GM21367 (cell line): ENCODE measurements around the gene PDX1.

Source experiments
- ATAC-seq: cut with Tn5 transposase; IDR thresholded peaks from one replicate; pipeline ENCODE4 v1.9.1; 2021; ENCODE audit not compliant: unreplicated experiment

The PDX1 gene

DNA sequence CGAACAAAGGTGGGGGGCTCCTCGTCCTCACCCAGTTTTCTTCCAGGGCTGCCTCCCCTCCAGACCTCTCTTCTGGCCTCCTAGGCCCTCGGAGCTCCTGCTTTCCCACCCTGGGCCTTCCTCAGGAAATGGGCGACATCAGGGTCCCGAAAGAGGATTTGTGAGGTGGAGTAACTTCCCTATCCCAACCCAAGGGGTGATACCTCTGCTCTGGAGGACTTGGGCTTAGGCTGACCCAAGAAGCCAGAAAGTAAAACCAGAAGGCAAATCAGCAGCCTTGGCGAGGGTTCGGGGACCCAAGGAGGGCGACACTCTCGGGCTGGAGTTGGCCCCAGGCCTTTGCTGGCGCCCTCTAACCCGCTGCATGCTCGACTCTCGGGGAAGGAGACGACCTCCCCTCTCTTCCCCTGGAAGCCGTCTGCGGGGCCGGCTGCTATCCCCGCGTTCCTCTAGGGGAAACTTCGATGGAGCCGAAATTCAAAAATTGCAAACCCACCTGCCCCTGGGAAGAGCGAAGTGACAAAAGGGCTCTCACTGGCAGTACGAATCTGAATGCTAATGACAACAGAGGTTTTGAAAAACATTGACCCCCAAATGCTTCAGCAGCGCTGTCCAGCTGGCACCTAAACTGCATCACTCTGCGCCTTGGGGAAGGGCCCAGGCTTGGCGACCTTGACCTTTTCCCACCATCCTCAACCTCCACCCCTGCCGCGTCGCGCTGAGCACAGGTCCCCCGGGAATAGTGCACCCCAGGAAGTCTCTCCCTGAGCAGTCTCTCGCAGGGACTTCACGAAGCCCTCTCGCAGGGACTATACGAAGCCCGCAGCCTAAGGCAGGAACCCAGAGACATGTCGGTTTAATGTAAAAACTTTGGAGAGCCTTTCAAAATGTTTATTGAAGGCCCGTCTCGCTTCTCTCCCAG is 2.4 kb downstream of the PDX1 start:
- no peak for ATAC-seq

DNA sequence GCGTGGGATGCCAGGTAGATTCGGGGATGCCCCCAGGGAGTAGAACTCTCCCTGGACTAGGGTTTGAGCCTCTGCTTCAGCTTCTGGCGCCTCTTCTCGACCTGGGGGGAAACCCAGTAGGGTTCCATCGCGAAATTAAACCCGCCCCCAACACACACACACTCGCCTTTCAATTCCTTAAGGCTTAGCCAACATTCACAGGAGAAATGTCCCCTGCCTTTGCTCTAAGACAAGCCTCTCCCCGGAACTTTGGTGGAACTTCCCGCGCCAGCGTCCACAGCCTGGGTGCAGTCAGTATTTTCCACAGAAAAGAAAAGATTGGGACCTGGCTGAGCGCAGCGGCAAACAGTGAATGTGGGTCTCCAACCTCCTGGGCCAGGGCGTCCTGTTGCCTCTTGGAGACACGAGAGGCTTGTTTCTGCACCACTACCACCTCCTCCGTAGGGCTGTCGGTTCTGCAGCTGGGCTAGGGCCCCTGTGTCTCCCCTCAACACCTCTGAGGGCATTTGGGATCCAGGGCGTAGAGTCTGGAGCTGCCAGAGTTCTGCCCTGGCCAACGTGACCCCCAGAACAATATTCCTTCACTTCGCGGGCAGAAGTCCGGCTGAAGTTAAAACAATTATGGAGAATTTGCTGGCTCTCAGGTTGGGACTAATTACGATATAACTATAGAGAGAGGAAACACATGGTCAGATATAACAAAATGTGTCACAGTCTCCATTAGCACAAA is 3.2 kb downstream of the PDX1 start:
- no peak for ATAC-seq

DNA sequence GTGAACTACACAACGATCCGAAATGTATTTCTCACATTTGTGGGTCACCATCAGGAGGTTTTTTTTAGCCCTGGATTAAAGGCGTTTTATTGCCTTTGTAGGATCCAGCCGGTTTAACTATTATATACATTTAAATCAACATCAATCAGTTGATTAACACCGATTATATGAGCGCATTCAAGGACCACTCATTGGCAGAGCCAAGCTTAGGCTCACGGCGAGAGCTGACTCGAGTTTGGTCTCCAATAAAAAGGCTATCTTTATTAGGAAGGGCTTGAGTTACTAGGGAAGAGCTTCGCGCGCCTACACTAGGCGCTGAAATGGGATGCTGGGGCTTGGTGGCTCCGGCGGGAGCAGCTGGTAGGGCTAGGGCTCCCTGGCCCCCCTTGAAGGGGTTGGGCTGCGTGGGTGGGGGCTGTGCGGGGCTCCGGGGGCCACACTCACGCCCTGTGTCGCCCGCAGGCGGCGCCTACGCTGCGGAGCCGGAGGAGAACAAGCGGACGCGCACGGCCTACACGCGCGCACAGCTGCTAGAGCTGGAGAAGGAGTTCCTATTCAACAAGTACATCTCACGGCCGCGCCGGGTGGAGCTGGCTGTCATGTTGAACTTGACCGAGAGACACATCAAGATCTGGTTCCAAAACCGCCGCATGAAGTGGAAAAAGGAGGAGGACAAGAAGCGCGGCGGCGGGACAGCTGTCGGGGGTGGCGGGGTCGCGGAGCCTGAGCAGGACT is 4.2 kb downstream of the PDX1 start:
- ATAC-seq: no peak

DNA sequence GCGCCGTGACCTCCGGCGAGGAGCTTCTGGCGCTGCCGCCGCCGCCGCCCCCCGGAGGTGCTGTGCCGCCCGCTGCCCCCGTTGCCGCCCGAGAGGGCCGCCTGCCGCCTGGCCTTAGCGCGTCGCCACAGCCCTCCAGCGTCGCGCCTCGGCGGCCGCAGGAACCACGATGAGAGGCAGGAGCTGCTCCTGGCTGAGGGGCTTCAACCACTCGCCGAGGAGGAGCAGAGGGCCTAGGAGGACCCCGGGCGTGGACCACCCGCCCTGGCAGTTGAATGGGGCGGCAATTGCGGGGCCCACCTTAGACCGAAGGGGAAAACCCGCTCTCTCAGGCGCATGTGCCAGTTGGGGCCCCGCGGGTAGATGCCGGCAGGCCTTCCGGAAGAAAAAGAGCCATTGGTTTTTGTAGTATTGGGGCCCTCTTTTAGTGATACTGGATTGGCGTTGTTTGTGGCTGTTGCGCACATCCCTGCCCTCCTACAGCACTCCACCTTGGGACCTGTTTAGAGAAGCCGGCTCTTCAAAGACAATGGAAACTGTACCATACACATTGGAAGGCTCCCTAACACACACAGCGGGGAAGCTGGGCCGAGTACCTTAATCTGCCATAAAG is 4.8 kb downstream of the PDX1 start:
- ATAC-seq: no peak

DNA sequence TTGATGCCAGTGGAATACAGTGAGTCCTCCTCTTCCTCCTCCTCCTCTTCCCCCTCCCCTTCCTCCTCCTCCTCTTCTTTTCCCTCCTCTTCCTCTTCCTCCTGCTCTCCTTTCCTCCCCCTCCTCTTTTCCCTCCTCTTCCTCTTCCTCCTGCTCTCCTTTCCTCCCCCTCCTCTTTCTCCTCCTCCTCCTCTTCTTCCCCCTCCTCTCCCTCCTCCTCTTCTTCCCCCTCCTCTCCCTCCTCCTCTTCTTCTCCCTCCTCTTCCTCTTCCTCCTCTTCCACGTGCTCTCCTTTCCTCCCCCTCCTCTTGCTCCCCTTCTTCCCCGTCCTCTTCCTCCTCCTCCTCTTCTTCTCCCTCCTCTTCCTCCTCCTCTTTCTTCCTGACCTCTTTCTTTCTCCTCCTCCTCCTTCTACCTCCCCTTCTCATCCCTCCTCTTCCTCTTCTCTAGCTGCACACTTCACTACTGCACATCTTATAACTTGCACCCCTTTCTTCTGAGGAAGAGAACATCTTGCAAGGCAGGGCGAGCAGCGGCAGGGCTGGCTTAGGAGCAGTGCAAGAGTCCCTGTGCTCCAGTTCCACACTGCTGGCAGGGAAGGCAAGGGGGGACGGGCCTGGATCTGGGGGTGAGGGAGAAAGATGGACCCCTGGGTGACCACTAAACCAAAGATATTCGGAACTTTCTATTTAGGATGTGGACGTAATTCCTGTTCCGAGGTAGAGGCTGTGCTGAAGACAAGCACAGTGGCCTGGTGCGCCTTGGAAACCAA is 5.6 kb downstream of the PDX1 start:
- no peak for ATAC-seq

DNA sequence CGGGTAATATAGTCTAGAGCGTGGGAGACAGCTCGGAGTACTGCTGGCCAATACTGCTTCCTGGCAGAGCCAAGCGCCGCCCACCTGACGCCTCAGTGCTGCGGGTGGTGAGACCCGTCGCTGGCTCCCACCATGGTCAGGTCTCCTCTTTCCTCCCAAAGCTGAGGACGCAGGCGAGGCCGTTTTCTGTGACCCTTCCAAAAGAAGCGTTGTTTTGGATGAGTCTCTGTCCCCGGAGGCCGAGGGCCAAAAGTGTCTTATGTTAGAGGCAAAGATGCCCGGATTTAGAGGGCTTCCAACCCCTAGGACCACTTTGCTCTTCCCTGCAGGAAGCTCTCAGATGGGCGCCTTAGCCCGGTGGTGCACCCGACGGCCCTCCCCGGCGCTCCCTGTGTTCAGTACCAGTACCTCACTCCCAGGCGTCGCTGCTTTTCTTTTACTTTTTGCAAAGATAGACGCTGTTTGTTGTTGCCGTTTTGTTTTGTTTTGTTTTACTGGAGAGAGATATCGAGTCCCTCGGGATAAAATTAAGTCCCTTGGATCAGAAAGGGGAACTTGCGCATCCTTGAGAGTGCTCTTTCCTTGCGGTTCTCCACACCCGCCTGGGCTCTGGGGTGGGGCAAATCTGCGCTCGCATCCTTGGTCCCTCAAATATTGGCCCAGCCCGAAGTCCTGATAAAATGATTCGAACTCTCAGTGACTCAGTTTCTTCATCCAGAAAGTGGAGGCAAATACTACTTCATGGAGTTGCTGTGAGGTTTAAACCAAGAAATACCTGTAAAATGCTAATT is 7.0 kb downstream of the PDX1 start:
- ATAC-seq: no peak

DNA sequence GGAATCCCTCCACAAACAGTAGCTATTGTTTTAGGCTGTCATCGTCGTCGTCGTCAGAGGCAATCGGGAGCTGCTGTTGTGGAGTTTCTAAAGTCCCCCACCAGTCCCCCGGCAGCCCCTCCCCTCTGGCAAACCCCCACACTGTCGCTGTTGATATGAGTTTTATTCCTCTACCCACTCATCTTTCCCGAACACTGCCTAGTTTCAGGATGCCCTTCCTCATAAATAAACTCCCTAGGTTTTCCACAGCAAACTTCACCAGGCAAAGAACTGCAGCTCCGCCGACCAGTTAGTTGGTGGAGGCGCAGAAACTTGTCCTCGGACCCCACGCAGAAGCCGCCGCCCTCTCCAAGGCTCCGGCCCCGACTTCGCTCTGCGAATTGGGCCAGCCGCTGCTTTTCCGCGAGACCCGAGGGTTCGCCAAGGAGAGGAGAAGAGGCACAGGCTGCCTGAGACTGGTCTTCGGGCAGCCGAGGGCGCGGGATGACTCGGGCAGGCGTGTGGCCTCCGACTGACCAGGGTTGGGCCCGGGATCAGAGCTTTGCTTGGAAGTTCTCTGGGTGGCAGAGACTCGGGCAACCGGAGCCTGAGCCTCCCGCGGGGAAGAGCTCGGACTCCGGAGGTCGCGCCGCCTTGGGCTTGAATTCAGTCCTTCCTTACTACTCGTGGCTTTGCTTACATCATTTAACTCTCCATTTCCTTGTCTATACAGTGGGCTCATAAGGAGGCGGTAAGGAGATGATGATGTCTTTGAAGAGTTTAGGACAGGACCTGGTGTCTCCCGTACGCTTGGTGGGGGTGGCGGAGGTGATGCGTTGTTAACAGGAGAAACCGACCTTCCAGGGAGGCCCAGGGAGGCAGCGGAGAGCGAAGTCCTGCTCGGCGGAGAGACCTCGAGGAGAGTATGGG is 7.9 kb downstream of the PDX1 start:
- no peak for ATAC-seq

DNA sequence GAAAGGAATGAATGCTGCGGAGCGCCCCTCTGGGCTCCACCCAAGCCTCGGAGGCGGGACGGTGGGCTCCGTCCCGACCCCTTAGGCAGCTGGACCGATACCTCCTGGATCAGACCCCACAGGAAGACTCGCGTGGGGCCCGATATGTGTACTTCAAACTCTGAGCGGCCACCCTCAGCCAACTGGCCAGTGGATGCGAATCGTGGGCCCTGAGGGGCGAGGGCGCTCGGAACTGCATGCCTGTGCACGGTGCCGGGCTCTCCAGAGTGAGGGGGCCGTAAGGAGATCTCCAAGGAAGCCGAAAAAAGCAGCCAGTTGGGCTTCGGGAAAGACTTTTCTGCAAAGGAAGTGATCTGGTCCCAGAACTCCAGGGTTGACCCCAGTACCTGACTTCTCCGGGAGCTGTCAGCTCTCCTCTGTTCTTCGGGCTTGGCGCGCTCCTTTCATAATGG is 8.6 kb downstream of the PDX1 start:
- ATAC-seq: no peak

DNA sequence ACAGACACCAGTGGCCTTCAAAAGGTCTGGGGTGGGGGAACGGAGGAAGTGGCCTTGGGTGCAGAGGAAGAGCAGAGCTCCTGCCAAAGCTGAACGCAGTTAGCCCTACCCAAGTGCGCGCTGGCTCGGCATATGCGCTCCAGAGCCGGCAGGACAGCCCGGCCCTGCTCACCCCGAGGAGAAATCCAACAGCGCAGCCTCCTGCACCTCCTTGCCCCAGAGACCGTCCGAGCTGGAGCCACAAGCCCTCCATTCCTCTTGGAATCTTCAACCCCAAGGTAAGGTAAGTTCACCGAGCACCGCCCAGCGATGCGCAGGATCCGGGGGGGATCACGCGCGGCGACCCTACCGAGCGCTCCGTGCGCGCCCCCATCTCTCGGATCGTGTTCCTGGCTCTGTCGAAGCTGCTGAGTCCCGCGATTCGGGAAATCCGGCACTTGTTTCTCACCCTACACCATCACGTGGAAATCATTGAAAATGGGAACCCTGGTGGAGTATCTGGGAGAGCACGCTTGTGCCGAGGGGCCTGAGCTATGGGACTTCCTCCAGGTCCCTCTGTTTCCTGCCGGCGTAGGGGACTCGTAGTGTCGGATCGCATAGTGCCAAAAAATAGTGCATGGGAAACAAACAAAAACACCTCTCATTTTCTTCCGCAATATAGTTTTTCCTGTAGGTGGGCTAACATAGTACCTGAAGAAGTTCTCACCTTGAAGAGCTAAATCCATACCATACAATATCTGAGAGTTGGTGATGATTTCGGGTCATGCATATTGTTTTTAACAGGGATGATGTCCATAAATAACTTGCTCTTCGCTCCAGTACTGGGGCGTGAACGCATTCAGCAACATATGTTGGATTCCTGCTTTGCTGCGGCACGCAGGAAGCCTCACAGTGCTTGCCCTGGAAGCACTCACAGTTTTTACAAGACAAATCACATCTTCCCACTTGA is 9.3 kb downstream of the PDX1 start:
- no peak for ATAC-seq

DNA sequence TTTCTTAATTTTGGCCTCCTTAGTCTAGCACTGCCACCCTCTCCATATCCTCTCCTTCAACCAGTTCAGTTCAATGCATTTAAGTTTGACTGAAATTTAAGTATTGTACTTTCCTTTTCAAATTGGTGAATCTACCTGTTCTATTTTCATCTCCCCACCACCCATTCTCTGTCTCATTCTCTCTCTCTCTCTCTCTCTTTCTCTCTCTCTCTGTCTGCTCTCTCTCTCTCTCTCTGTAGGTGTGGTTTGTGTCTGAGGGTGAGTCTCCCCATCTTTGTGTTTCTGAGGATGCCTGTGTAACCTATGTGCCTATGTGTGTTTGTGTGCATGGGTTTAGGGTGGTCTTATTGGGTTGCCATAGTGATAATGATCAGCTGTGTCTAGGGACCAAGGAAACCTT is 10.1 kb downstream of the PDX1 start:
- ATAC-seq: no peak

DNA sequence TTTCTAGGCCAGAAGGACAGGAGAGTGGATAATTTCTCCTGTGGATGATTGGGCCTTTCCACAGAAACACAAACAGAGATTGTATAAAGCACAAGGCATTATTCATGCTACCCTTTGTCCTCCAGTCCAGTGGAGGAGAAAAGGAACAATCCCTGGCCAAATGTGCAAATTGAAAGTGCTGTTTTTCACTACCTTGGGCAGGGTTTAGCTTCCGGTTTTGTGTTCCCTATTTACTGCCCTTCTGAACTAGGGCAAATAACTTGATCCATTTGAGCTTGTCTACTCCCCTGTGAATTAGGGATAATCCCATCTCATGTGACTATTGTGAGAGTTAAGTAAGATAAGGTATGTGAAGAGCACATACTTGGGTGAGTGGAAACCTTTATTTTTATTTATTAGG is 13.3 kb downstream of the PDX1 start:
- ATAC-seq: no peak

DNA sequence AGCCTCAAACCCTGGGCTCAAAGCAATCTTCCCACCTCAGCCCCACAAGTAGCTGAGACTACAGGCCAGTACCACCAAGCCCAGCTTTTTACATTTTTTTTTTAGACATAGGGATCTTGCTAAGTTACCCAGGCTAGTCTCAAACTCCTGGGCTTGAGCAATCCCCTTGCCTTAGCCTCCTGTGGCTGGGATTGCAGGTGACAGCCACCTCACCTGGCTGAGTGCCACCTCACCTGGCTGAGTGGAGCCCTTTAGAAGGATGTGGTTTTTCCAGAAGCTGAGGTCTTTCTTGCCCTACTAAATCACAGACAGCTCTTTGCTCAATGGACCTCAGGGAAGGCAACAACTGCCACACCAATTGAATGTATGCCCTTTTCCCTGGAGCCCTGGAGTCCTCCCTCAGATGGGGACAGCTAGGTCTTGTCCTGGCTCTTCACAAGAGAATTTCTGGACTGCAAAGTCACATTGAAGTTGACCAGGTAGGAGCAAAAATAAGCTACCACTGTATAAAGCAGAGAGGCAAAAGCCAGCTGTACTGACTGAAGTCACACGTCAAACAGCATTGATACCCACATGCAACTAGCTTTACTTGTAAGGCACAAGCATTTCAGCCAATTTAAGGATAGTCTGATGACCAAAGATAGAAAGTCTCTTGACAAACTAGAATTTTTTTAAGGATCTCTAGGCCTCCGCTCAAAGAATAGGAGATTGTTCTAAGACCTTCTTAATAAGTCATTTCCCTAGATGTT is 14.0 kb downstream of the PDX1 start:
- no peak for ATAC-seq

DNA sequence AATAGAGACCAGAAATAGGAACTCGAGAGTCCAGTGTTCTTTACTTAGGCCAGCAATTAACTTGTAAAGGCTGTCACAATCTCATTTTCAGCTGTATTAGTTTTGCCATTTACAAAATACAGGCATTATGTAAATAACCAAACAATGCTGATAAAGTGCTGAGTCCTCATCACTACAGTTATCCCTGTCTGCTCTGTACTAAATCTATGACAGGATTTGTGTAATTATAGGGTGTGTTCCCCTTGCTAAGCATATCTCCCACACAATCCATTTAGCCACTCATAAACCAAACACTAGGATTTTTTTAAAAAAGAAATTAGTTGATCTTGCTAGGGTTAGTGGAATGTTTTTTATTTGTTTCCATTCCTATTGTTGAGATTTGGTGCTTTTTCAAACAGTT is 23.2 kb downstream of the PDX1 start:
- ATAC-seq: no peak

DNA sequence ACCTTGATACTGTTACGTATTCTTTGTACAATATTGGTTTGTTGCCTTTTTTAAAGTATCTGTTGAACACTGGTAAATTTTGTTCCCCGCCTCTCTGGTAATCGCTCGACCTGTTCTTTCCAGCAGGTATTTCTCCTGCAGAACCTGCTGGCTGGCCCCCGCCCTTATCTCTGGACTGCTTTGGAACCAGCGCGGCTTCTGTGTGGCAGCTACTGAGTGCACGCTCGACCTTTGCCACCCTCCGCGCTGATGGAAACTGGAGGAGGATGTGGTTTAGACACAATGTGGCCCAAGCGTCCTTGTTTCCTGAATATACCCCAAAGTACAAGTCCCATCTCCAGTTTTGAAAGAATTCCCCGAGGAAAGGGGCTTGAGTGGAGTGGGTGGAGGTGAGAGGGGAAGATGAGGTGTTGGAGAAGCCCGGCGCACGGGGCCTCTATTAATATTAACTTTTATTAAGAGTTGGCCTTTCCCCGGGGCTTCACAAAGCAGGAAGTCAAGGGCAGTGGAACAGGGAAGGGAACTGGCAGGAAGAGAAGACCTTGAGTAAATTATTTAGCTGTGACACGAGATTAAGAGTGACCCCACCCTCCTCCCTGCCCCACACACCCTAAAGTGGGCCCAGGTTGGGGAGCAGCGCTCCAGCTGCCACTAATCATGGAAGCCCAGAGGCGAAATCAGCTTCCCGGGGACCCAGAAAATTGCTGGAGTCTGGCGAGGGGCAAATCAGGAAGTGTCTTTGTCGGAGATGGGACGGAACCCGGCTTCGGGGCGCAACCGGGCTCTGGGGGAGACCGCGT is 33.3 kb downstream of the PDX1 start:
- no peak for ATAC-seq

DNA sequence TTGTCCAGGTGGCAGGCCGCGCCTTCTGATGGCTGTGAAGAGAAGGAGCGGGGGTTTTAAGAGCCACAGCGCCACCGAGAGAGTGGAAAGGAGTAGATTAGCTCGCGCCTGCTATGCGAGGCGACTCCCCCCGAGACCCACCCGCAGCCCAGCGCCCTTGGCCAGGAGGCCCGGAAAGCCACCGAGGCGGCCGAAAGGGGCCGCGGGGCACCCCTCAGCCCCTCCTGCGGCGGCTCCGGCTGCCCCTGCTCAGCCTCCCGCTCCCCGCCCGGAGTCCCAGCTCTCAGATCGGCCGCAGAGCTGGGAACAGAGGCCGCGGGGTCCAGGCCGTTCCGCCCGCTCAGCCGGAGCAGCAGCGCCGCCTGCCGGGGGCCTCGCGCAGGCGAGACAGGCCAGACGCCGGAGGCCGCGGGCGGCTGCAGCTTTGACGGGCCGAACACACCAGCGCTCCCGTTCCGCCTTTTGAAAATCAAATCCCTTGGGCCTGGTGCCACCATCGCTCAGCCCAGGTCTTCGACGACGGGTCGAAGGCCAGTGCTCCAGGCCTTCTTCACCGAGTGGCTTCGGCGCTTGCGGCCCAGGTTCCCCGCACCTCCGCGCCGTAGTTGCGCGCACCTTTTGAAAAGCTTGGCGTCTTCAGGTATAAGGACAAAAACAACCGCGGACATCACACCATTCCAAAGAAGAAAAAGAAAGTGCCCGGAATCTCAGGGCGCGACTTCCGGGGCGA is 34.0 kb downstream of the PDX1 start:
- peak; percentile 91 for ATAC-seq
